Neural cell (in vitro differentiated cells): ENCODE results near the gene FOXJ2. TPM values are rescaled to one million over a fixed set of nuclear protein-coding genes. Genes with fewer than 3 reads are reported as not detected.
"Not testable (repeated sequence)": the region's sequence is repeated elsewhere in the genome, so short reads cannot be mapped to it uniquely, and the experiment has no call there.

Experiments
- H2AFZ ChIP-seq: fragments of 200-600, 300-800 bp; sonication (generic), shearing (Covaris generic); 2 replicates; pipeline ENCODE4 v1.6.0; 2014; ENCODE audit warnings: low read depth, mild to moderate bottlenecking, antibody characterized with exemption, low read length, moderate library complexity
- H3F3A ChIP-seq: fragments of 200-600 bp; shearing (Covaris generic); 2 replicates; pipeline ENCODE4 v1.6.1; 2016; ENCODE audit warnings: mild to moderate bottlenecking, moderate library complexity, mixed read lengths, antibody characterized with exemption, low read length; ENCODE audit not compliant: insufficient read depth, poor library complexity, severe bottlenecking
- H3K27ac ChIP-seq: fragments of 200-600, 300-800 bp; sonication (generic), shearing (Covaris generic); 2 replicates; pipeline ENCODE4 v1.5.1; 2014; ENCODE audit warnings: mild to moderate bottlenecking, low read length, moderate library complexity
- H3K27me3 ChIP-seq: fragments of 300-800, 200-600 bp; sonication (generic), shearing (Covaris generic); 2 replicates; pipeline ENCODE4 v1.6.0; 2014; ENCODE audit warnings: mild to moderate bottlenecking, low read depth, low read length, moderate library complexity; ENCODE audit not compliant: insufficient read depth
- H3K36me3 ChIP-seq: fragments of 300-800, 200-600 bp; sonication (generic), shearing (Covaris generic); 2 replicates; pipeline ENCODE4 v1.5.1; 2014; ENCODE audit warnings: mild to moderate bottlenecking, antibody characterized with exemption, low read length, moderate library complexity; ENCODE audit not compliant: insufficient read depth
- H3K4me2 ChIP-seq: fragments of 300-800, 200-600 bp; sonication (generic), shearing (Covaris generic); 2 replicates; pipeline ENCODE4 v1.6.0; 2014; ENCODE audit warnings: mild to moderate bottlenecking, low read length
- H3K4me3 ChIP-seq: fragments of 300-800, 200-600 bp; sonication (generic), shearing (Covaris generic); 2 replicates; pipeline ENCODE4 v1.5.1; 2014; ENCODE audit warnings: mild to moderate bottlenecking, low read length, moderate library complexity
- H3K79me2 ChIP-seq: fragments of 200-600 bp; shearing (Covaris generic); replicated peaks from 2 replicates; pipeline ENCODE4 v1.6.0; 2014; ENCODE audit warnings: mild to moderate bottlenecking, low read length, moderate library complexity; ENCODE audit not compliant: insufficient read depth
- H3K9ac ChIP-seq: fragments of 300-800, 200-600 bp; sonication (generic), shearing (Covaris generic); 2 replicates; pipeline ENCODE4 v1.6.1; 2016; ENCODE audit warnings: mild to moderate bottlenecking, low read length, mixed read lengths
- H3K9me2 ChIP-seq: fragments of 200-600 bp; shearing (Covaris generic); 2 replicates; pipeline ENCODE4 v1.6.1; 2016; ENCODE audit warnings: mild to moderate bottlenecking, low read length, mixed read lengths; ENCODE audit not compliant: insufficient read depth
- H3K9me3 ChIP-seq: fragments of 200-600, 300-800 bp; sonication (generic), shearing (Covaris generic); 2 replicates; pipeline ENCODE4 v1.6.1; 2016; ENCODE audit warnings: mild to moderate bottlenecking, mixed run types, low read length, moderate library complexity, mixed read lengths
- H4K20me1 ChIP-seq: fragments of 200-600 bp; shearing (Covaris generic); 2 replicates; pipeline ENCODE4 v1.6.1; 2016; ENCODE audit warnings: mild to moderate bottlenecking, mixed run types; ENCODE audit not compliant: insufficient read depth
- CTCF ChIP-seq: fragments of 450-650 bp; IDR thresholded peaks from 2 replicates; pipeline ENCODE4 v1.5.1; 2014; ENCODE audit warnings: antibody characterized with exemption, mild to moderate bottlenecking, moderate library complexity; ENCODE audit not compliant: poor library complexity, severe bottlenecking
- EP300 ChIP-seq: fragments of 450-650 bp; conservative IDR thresholded peaks from 2 replicates; pipeline ENCODE4 v1.6.1; 2014; ENCODE audit warnings: antibody characterized with exemption, mild to moderate bottlenecking, moderate library complexity; ENCODE audit not compliant: poor library complexity, severe bottlenecking
- EZH2 ChIP-seq: fragments of 200-600, 300-800 bp; shearing (Covaris generic), sonication (generic); IDR thresholded peaks from 2 replicates; pipeline ENCODE4 v1.6.1; 2014; ENCODE audit warnings: antibody characterized with exemption, low read length, borderline replicate concordance, mild to moderate bottlenecking; ENCODE audit not compliant: insufficient read depth, poor library complexity, severe bottlenecking
- MXI1 ChIP-seq: fragments of 450-650 bp; conservative IDR thresholded peaks from 2 replicates; pipeline ENCODE4 v1.6.1; 2014; ENCODE audit warnings: antibody characterized with exemption, mild to moderate bottlenecking; ENCODE audit not compliant: poor library complexity, severe bottlenecking
- POLR2AphosphoS5 ChIP-seq: IDR thresholded peaks from 2 replicates; pipeline ENCODE4 v1.6.1; 2012
- RAD21 ChIP-seq: fragments of 450-650 bp; conservative IDR thresholded peaks from 2 replicates; pipeline ENCODE4 v1.6.1; 2014; ENCODE audit warnings: antibody characterized with exemption, mild to moderate bottlenecking, moderate library complexity
- REST ChIP-seq: IDR thresholded peaks from 2 replicates; pipeline ENCODE4 v1.6.1; 2012; ENCODE audit warnings: borderline replicate concordance
- SMC3 ChIP-seq: fragments of 450-650 bp; conservative IDR thresholded peaks from 2 replicates; pipeline ENCODE4 v1.6.1; 2014; ENCODE audit warnings: antibody characterized with exemption, mild to moderate bottlenecking, moderate library complexity; ENCODE audit not compliant: poor library complexity
- TAF1 ChIP-seq: IDR thresholded peaks from 2 replicates; pipeline ENCODE4 v1.6.1; 2012; ENCODE audit warnings: low read depth
- polyA plus RNA-seq: library from polyadenylated mRNA; depleted of rRNA; stranded (reverse); fragments of >200 nt; gene quantifications from 2 replicates; pipeline ENCODE4 v1.2.3, GENCODE V29; 2014

The FOXJ2 gene
- polyA plus RNA-seq, 1 donor from 2014 or later: 5.8 TPM

GRCh38 chr12:8030189-8030588 lies 2.3 kb upstream of the FOXJ2 start:
- no peak for TF ChIP-seq CTCF
- TF ChIP-seq MXI1: no peak
- TF ChIP-seq POLR2AphosphoS5: no peak
- TF ChIP-seq RAD21: no peak
- no peak for TF ChIP-seq REST
- no peak for TF ChIP-seq EZH2
- TF ChIP-seq TAF1: no peak
- TF ChIP-seq EP300: no peak
- TF ChIP-seq SMC3: no peak
- Histone ChIP-seq H3K27me3 (no peaks in the 10 kb centered on the region), H2AFZ (no peak overlapping the region), H3K9me3 (no peaks in the 10 kb centered on the region), H3F3A (peaks cover 5% of the 10 kb centered on the region), H3K9me2 (no peaks in the 10 kb centered on the region), H3K36me3 (no peaks in the 10 kb centered on the region), H4K20me1 (no peaks in the 10 kb centered on the region), H3K79me2 (peaks cover 4% of the 10 kb centered on the region), H3K9ac (peak overlapping the region; percentile 27), H3K27ac (peak overlapping the region; percentile 65), H3K4me3 (peak overlapping the region; percentile 35), H3K4me2 (peak overlapping the region; percentile 42)

GRCh38 chr12:8031017-8031416 lies 1.5 kb upstream of the FOXJ2 start:
- H3K4me2 ChIP-seq, H3F3A ChIP-seq, H3K9ac ChIP-seq, H2AFZ ChIP-seq, H3K27me3 ChIP-seq, H3K79me2 ChIP-seq, H3K36me3 ChIP-seq, H3K9me2 ChIP-seq, H3K9me3 ChIP-seq, H3K4me3 ChIP-seq, H4K20me1 ChIP-seq, H3K27ac ChIP-seq: not testable (repeated sequence)

- H3K9me3 ChIP-seq: no peaks in the 10 kb centered on the region
- H4K20me1 ChIP-seq: no peaks in the 10 kb centered on the region
- H3K9ac ChIP-seq: peak overlapping the region; percentile 93
- H3K4me3 ChIP-seq: peak overlapping the region; percentile 94
- H3K9me2 ChIP-seq: no peaks in the 10 kb centered on the region
- no peak for TF ChIP-seq MXI1
- TF ChIP-seq CTCF: no peak
- no peak for TF ChIP-seq TAF1
- no peak for TF ChIP-seq SMC3
- TF ChIP-seq POLR2AphosphoS5: no peak
- TF ChIP-seq RAD21: no peak
- TF ChIP-seq REST: no peak
- no peak for TF ChIP-seq EZH2
- TF ChIP-seq EP300: no peak
- H3F3A ChIP-seq: peaks cover 5% of the 10 kb centered on the region
- H3K36me3 ChIP-seq: no peaks in the 10 kb centered on the region
- peak overlapping the region; percentile 73 for H3K4me2 ChIP-seq
- H3K27me3 ChIP-seq: no peaks in the 10 kb centered on the region
- peak overlapping the region; percentile 44 for H3K27ac ChIP-seq
- peaks cover 8% of the 10 kb centered on the region for H3K79me2 ChIP-seq
- H2AFZ ChIP-seq: peak overlapping the region; percentile 10
These were observed 659 bp upstream of the FOXJ2 start for GRCh38 chr12:8031872-8032241.
